ENCODE data around the gene CHL1.

DNA sequence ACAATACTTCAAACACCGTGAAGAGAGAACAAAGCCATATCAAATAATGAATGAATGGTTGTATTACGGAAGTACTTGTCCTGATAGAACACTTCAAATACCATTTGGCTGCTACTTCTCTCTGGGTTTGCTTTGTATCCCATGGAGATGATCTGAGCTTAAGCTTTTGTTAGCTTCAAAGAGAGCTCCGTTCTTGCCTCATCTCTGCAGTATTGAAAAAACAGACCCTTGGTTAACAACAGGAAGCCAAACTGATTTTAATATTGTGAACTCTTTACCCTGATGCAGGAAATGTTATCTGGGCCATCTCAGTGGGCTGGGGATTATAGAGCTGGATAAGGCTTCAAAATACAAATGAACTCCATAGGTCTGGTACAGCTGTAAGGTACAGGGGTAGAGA is 101.0 kb downstream of the CHL1 start:
- TF ChIP-seq, protein P1, sequence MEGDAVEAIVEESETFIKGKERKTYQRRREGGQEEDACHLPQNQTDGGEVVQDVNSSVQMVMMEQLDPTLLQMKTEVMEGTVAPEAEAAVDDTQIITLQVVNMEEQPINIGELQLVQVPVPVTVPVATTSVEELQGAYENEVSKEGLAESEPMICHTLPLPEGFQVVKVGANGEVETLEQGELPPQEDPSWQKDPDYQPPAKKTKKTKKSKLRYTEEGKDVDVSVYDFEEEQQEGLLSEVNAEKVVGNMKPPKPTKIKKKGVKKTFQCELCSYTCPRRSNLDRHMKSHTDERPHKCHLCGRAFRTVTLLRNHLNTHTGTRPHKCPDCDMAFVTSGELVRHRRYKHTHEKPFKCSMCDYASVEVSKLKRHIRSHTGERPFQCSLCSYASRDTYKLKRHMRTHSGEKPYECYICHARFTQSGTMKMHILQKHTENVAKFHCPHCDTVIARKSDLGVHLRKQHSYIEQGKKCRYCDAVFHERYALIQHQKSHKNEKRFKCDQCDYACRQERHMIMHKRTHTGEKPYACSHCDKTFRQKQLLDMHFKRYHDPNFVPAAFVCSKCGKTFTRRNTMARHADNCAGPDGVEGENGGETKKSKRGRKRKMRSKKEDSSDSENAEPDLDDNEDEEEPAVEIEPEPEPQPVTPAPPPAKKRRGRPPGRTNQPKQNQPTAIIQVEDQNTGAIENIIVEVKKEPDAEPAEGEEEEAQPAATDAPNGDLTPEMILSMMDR (IDR thresholded peaks at IDR 0.05), result no peak
- no peak for TF ChIP-seq EP300 (IDR thresholded peaks at IDR 0.05)
- TF ChIP-seq POLR2A (IDR thresholded peaks at IDR 0.05), result no peak

All from gastroesophageal sphincter (tissue), 3 donors.